ENCODE measurements around the gene EFNB1. TPM values are rescaled to one million over a fixed set of nuclear protein-coding genes. Genes with fewer than 3 reads are reported as not detected.

The EFNB1 gene
- total RNA-seq, 1 donor from 2014 or later: 5.5 TPM

DNA sequence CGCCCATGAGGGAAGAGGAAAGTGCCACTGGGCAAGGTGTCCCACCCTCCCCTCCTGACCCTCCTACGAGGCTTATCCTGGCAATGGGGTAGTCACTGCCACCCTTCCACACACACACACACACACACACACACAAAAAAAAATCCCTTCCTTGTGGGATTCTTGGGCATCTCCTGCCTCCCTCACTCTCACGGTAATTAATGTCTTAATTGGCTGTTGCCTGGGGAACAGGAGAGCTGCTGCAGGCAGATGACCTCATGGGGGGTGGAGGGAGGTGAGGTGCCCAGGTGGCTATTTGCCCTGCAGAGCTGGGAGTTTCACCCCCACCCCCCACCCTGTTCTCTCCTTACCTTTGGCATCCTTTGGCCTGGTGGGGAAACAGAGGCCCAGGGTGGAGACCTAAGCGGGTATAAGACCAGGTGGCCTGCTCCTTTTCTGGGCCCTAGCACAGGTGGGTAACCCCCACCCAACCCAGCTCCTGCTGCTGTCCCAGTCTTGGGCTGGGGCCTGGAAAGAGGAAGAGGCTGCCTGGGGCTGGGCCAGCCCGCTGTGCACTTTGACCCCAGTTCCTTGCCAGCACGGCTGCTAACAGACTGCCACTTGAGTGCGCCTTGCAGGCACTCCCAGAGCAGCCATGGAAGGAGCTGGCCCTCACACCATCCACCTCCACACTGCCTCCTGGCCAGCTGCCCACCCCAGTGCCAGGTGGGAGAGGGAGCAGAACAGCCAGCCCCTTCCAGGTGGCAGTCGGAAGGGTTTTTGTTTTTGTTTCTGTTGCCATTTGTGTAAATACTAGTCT, 12.6 kb downstream of the EFNB1 start:
- intact Hi-C loops (cut with micrococcal nuclease): no loop called here

DNA sequence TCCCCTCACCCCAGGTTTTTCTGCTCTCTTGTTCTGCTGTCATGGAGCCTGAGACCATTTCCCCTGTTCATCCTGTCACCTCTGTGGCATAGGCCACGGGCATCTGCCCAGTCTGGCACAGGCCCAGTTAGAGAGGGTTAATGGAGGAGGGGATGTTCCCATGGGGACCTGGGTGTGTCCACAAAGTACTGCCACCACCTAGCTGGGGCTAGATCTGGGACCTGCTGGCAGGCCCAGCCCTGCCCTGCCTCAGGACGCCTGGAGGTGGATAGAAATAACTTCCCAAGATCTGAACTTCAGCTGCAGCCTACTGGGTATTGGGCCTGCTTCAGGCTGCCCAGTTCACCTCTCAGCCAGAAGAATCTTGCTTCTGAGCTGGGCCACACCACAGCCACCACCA, 13.5 kb downstream of the EFNB1 start:
- intact Hi-C loops (cut with micrococcal nuclease): no loop called here

DNA sequence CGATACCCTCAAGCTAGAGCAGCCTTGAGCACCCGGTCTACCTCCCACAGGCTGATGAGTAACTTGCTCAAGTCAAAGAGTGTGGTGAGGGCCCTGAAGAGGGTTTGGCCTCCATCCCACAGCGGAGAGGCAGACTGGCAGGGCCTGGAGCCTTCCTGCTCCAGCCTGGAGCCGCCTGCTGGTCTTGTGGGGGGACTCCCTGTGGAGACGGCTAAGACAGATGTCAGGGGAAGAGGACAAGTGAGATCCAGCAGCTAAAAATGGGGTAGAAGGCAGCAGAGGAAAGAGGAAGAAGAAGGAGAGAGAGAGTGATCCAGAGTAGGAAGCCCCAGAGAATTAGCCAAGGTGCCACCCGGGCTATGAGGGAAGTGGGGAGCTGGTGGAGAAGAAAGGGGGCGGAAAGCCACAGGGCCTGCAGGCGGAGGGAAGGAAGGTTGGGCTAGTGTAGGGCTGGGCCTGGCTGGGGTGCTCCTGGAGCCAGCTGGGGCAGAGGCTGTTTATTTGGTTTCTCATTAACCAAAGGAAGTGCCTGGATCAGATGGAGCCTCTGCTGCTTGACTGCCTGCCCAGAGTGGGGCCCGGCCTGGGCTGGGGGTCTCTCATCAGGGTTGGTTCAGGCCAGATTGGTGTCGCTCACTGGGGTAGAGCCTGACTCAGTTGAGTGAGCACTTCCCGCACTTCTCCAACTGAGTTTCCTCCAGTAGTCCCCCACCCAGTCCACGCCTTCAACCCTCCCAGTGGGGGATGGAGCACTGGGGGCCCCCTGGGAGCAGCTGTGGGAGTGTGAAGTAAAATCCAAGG, 14.2 kb downstream of the EFNB1 start:
- intact Hi-C loops (cut with micrococcal nuclease): no loop called here

DNA sequence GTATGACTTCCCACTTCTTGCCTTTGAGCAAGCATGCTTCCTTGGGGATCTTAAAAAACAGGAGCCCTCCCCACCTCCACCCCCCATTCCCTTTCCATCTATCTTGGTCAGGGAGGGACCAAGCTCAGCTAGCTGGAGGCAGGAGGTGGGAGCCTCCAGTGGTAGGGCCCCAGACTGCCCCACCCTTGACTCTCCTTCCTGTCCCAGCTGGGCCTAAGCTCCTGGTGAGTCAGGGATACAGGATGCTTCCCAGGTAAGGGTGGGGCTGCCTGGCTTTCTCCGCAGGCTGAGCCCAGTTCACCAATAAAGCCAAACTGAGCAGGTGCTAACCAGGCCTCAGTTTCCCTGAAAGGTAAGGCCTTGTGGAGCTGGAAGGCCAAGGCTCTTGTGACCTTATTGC, 15.2 kb downstream of the EFNB1 start:
- intact Hi-C loops (cut with micrococcal nuclease): no loop called here

DNA sequence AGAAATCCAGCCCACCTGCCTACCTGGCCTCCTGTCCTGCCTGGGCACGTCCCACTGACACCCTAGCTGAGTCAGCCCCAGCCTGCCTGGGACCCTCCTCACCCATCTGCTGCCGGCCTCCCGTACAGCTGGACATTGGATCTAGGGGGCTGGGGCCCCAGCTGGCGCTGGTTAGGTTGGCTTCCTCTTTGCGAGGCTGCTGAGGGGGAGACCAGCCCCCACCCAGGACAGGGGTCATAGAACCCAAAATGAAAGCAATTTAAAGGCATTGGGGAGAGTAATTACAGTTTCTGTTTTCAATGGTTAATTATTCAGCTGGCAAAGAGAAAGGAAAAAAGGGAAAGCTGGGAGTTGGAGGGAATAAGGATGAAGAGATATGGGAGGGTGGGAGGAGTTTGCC, 15.8 kb downstream of the EFNB1 start:
- intact Hi-C loops (cut with micrococcal nuclease): no loop called here

DNA sequence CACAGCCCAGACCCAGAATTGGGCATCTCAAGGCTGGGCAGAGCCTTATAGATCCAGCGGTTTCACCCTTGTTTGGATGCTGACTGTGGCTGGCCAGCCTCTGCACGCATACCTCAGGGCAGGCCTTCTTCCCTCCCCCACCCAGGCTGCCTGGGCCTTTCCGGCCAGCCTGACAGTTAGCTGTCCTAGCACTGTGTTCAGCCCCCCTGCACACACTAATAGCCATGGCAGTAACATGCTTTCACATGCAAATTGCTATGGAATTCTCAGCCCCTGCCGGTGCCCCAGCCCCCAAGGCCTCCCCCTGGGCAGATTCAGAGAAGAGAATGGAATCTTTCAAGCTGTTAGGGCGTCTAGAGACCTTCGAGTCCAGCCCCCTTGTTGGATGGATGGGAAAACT, 17.7 kb downstream of the EFNB1 start:
- intact Hi-C loops (cut with micrococcal nuclease): no loop called here

DNA sequence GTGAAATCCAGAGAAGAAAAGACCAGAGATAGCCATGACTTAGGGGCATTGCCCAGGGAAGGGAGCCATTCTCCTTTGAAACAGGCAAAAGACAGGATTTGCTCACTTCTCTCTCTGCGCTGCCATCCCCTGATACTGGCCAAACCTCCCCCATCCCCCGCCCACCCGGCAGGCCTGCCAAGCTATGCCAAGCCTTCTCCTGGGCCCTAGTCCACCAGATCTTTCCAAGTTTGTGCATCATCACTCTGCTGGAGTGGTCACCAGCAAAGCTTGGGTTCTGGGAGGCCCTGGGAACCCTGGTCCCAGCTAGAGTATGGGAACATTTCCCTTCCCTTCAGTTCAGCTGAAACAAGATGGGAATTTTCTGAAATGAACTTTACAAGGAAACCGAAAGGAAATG, 18.4 kb downstream of the EFNB1 start:
- intact Hi-C loops (cut with micrococcal nuclease): no loop called here

DNA sequence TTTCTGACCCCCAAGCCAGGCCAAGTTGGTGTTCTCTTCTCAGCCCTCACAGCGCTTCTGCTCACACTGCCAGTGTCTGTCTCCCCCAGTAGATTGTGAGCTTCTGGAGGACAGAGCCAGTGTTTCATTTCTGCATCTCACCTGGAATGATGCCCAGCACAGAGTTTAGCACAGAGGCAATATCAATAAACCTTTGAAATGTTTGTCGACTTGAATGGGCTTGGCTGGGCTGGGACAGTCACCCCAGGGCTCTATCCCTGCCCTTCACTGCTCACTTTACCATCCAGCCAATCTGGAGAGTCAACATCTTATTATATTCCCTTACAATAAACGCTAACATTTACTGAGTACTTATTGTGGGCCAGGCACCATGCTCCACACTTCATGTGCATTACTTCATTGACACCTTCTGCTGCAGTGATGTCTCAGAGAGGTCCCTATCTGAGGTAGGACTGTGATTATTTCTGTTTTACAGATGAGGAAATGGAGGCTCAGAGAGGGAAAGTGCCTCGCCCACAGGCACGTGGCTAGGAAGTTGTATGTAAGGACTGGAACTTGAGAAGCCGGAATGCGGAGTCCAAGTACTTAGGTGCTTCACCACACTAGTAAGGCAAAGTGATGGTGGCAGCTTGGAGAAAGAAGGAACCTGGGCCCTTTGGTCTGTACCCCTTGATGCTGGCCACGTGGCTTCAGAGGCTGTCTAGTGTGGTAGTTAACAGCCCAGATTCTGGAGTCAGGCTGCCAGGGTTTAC, 19.5 kb downstream of the EFNB1 start:
- intact Hi-C loops (cut with micrococcal nuclease): no loop called here

DNA sequence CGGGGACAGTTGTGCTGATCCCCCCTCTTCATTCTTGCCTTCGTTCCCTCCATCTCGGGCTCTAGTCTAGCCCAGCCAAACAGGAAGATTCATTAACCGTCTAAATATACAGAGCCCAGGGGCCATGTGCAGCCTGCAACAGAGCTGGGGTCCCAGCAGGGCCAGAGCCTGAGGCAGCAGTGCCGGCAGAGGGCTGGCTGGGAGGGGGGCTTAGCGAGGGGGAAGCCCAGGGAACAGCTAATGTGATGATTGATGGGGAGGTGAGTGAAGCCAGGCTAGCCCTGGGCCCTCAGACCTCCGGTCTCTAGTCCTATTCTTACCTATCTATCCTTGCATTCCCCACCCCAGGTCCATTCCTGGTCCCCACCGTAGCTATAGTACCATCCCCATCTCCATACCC, 22.3 kb downstream of the EFNB1 start:
- intact Hi-C loops (cut with micrococcal nuclease): no loop called here

DNA sequence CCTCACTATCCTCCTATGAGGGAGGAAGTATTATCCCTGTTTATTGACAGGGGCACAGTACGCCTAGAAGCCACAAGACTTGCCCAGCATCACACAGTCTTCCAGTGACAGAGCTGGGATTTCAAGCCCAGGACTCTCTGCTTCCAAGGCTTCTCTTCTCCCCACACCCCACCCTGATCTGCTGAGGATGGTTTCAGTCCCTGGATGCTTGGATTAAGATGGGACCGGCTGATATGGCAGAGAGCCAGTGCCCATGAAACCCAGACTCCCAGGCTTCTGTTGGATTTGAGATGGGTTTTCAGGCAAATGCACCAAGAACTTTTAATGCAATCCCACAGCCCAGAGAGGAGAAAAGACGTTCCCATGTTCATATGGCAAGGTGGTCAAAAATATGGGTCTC, 23.2 kb downstream of the EFNB1 start:
- intact Hi-C loops (cut with micrococcal nuclease): no loop called here

DNA sequence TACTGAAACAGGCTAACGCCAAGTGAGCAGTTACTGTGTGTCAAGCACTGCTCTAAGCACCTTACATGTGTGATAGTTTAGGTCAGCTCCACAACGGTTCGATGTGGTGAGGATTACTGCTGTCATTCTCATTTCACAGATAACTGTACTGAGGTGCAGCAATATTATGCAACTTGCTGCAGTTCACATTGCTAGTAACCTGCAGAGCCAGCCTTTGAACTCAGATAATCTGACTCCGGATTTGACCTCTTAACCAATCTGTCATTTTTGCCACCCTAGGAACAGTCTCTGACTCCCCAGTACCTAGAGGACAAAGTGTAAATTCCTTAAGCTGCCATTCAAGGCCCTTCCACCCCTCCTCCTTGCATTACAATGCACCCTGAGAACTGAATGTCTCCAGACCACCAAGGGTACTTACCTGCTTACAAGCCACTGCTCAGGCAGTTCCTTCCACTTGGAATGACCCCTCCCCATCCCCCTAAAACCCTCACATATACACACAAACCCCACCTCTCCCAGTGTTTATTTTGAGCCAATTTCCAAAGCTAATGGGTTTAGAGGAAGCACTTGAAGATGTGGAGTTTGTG, 24.9 kb downstream of the EFNB1 start:
- intact Hi-C loops (cut with micrococcal nuclease): no loop called here

DNA sequence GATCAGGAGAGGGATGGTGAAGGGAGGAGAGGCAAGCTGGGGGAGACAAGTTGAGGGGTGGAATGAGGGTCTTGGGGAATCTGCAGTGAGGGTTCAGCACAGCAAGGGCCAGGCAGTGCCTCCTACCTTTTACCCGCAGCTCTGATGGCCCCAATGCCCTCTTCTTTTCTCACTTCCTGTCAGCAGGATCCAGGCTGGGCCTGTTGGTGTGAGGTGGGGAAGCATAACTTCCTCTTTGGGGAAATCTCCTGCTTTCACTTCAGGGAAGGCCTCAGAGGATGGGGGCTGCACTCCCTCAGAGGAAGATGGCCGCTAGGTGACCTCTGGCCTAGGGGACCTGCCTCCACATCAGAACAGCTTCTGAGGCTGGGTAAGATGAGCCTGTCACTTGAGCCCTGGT, 36.5 kb downstream of the EFNB1 start:
- intact Hi-C loops (cut with micrococcal nuclease): no loop called here

DNA sequence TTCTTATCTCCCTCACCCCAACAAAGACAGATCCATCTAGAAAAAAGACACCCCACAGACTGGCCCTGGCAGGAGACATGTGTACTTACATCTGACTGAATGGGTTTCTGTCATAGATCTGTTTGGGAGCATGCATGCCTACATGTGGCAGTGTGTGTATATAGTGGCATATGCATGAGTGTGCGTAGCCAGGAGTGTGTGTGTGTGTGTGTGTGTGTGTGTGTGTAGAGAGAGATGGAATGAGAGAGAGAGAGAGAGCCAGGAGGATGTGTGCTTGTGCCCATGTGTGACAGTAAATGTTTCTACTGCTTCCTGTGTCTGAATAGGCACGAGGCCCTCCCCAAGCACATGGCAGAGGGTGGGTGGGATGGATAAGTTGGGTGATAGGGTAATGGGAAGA, 37.1 kb downstream of the EFNB1 start:
- intact Hi-C loops (cut with micrococcal nuclease): no loop called here

DNA sequence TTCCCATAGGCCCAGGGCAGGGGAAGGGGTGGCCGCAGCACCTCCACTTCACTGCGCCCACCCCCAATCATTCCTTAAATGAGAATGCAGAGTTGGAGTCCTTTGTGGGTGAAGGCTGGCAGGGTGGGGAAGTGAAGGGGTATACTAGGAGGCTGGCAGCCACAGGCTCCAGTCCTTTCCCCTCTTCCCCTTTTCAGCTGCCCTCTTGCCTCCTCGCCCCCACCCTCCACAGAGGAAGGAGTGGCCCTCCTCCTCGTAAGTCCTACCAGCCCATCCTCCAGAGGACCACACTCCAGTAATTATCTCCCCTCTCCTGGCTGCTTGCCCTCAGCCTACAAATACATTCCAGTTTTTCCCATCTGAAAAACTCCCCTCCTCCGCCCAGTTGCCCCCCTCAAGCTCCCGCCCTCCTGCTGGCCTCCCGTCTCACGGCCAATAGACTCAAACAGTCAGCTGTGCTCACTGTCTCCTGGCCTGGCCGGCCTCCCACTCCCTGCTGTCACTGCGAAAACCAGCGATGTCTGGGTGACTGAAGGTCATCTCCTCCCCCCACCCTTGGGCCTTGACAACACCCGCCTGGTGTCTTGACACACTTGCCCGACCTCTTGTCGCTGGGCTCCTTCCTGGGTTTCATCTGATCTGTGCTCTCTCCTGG, 38.8 kb downstream of the EFNB1 start:
- intact Hi-C loops (cut with micrococcal nuclease): no loop called here

DNA sequence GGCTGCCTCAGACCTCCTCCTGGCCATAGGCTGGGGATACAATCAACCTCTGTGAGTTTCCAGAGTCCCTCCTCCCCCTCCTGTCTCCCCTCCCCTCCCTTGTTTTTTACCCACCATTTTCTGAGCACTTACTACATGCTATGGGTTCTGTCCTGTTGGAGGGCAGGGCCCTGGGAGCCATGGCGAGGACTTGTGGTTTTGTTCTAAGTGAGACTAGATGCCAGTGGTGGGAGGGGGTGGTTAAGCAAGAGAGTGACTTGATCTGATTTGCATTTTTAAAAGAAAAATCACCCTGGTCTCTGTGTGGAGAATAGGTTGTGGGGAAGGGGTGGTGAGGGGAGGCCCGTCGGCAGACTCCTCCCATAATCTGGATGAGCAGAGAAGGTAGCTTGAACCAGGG, 39.5 kb downstream of the EFNB1 start:
- intact Hi-C loops (cut with micrococcal nuclease): no loop called here

DNA sequence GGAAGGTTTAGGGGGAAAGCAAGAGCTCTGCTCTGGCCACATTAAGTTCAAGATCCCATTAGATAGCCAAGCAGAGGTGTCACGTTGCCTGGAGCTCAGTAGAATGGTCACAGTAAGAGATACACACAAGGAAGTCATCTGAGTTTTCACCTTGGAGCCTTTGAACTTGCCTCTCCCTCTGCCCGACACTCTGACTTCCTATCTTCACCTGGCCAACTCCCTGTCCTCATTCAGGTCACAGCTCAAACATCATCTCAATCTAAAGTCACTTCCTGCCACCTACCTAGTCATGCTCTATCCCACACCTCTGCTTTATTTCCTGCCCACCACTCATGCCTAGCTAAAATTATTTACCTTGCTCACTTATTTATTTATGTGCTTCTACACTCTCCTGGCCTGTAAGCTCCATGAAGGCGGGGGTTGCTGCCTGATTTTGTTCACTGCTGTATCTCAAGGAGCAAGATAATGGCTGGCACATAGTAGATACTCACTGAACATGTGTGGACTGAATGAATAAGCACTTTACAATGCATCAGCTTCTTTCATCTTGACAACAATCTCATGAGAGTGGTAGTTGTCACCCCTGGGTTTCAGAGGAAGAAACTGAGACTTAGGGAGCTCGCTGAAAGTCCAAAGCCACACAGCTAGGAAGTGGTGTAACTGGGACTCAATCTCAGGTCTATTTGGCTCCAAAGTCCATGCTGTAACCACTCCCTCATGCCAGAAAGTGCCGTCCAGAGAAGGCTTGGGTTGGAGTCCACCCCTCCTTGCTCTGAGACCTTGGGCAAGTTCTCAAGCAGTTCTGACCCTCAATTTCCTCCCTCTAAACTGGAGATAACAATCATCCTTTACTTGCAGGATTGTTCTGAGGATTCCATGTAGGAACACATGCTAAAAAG, 40.3 kb downstream of the EFNB1 start:
- intact Hi-C loops (cut with micrococcal nuclease): no loop called here

DNA sequence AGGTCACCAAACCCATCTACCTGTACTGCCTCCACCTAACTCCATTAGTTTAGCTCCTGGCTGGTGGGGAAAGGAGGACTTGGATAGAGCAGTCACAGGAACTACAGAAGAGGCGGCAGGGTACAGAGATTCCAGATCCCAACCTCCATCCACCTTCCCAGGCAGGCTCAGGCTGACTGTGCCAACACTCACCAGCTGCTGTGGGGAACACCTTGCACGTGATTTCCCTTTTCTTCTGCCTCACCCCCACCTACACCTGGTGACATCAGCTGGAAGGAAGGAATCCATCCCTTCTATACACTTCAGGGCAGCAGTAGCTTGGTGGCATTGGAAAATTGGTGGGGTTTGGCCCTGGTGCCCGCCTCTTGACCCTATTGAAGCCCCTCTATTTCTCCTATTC, 41.5 kb downstream of the EFNB1 start:
- intact Hi-C loops (cut with micrococcal nuclease): no loop called here

DNA sequence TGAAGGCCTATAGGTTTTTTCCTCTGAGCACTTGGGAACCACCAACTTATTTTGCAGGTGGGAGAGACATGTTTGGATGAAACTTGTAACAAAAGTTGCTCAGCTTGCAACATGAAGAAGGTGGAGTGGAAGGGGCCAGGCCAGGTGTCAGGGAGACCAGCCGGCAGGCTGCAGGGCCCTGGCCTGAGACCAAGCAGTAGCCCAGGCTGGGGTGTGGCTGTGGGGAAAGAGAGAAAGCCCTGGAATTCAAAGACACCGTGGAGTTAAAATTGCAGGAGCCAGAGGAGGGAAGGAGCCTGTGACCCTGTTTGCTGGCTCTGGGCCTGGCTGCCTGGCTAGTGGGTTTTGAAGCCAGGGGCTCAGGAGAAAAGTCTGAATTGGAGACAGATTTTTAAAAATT, 43.4 kb downstream of the EFNB1 start:
- intact Hi-C loops (cut with micrococcal nuclease): no loop called here

DNA sequence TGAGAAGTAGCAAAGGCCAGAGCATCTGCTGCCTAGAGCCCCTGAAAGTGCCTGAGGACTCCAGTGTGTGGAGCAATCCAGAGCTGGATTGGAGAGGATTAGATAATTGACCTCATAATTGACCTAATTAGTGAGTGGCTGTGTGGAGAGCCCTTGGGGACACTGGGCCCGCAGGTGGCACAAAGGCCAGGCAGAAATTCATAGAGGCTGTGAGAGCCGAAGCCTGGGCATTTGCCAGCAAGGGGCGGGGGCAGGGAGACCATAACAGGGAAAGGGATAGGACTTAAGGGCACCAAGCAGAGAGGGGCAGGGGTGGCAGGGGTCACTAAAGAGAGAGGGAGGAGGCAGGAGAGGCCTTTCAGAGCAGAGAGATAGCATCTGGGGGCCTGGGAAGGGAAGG, 45.3 kb downstream of the EFNB1 start:
- intact Hi-C loops (cut with micrococcal nuclease): no loop called here

DNA sequence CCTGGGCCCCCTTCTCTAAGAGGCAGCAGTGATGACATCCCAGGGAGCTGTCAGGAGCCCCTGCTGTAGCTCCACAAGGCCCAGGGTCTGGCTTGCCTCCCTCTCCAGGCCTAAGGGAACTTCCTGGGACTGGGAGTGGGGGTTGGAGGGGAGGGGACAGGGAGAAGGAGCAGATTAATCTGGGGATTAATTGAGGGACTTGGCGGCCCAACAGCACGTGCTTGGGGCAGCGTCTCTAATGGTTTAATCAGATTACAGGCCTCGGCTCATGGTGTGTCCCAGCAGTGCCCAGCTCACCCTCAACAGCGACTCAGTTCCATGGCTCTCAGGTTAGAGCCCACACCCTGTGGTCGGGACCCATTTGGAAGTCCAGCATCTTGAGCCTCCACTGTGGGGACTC, 47.9 kb downstream of the EFNB1 start:
- intact Hi-C loops (cut with micrococcal nuclease): no loop called here
